OCI-LY7 (cell line): ENCODE results near the gene NRXN2. TPM values are rescaled to one million over a fixed set of nuclear protein-coding genes. Genes with fewer than 3 reads are reported as not detected.

ENCODE experiments used
- BruUV-seq: library from RNA; stranded (reverse); fragments of 400-500 nt; replicated peaks from 2 replicates; lab custom pipeline; 2021; lab: Mats Ljungman, UMichigan
- CTCF ChIA-PET: fragments of 300-600 bp; sonication (Branson Sonifier 250); formaldehyde crosslinking; loops from one replicate; lab custom pipeline; 2022; ENCODE audit warnings: antibody characterized with exemption; ENCODE audit not compliant: unreplicated experiment; lab: Charles Lee
- POLR2A ChIA-PET: fragments of 300-600 bp; sonication (Branson Sonifier 250); formaldehyde crosslinking; loops from one replicate; lab custom pipeline; 2022; ENCODE audit warnings: antibody characterized with exemption; lab: Charles Lee
- DNase-seq: peaks from one replicate; pipeline ENCODE4 v3.0.0-alpha.2; 2015; ENCODE audit warnings: low spot score
- H2AFZ ChIP-seq: fragments of 200-600 bp; sonication (generic), shearing (Covaris generic); 2 replicates; pipeline ENCODE4 v1.6.1; 2014; ENCODE audit warnings: mild to moderate bottlenecking, antibody characterized with exemption, low read length, moderate library complexity
- H3K27ac ChIP-seq: fragments of 200-600 bp; sonication (generic); 2 replicates; pipeline ENCODE4 v1.5.1; 2014; ENCODE audit warnings: mixed run types, low read depth, mild to moderate bottlenecking, moderate library complexity, low read length, inconsistent platforms; ENCODE audit not compliant: poor library complexity, severe bottlenecking
- H3K36me3 ChIP-seq: fragments of 200-600 bp; sonication (generic); 2 replicates; pipeline ENCODE4 v1.6.1; 2014; ENCODE audit warnings: mild to moderate bottlenecking, antibody characterized with exemption, low read length, moderate library complexity, mixed read lengths; ENCODE audit not compliant: insufficient read depth
- H3K4me1 ChIP-seq: fragments of 200-600 bp; sonication (generic); 2 replicates; pipeline ENCODE4 v1.5.1; 2014; ENCODE audit warnings: mild to moderate bottlenecking, low read length; ENCODE audit not compliant: insufficient read depth, poor library complexity, severe bottlenecking
- H3K4me2 ChIP-seq: fragments of 200-600 bp; sonication (generic); 2 replicates; pipeline ENCODE4 v1.6.1; 2014; ENCODE audit warnings: mild to moderate bottlenecking, low read length
- H3K4me3 ChIP-seq: fragments of 200-600 bp; sonication (generic); 2 replicates; pipeline ENCODE4 v1.5.1; 2014; ENCODE audit warnings: mild to moderate bottlenecking, low read depth, low read length; ENCODE audit not compliant: poor library complexity, severe bottlenecking
- H3K79me2 ChIP-seq: fragments of 200-600 bp; sonication (generic); 2 replicates; pipeline ENCODE4 v1.6.1; 2016; ENCODE audit warnings: low read depth, mild to moderate bottlenecking, low read length, moderate library complexity, mixed read lengths; ENCODE audit not compliant: insufficient read depth
- H3K9me2 ChIP-seq: fragments of 200-600 bp; sonication (generic); 2 replicates; pipeline ENCODE4 v1.6.1; 2016; ENCODE audit warnings: mild to moderate bottlenecking, low read length, mixed read lengths; ENCODE audit not compliant: insufficient read depth
- H3K9me3 ChIP-seq: fragments of 200-600 bp; sonication (generic); 2 replicates; pipeline ENCODE4 v1.6.1; 2014; ENCODE audit warnings: mild to moderate bottlenecking, mixed run types, low read length, mixed read lengths
- H4K20me1 ChIP-seq: fragments of 200-600 bp; sonication (generic); 2 replicates; pipeline ENCODE4 v1.6.1; 2014; ENCODE audit warnings: mild to moderate bottlenecking, antibody characterized with exemption, low read length, moderate library complexity, mixed read lengths; ENCODE audit not compliant: insufficient read depth
- EZH2phosphoT487 ChIP-seq: fragments of 200-600 bp; sonication (generic); IDR thresholded peaks from 2 replicates; pipeline ENCODE4 v1.6.1; 2018; ENCODE audit warnings: low read depth, borderline replicate concordance, mild to moderate bottlenecking, mixed run types, antibody characterized with exemption, low read length, moderate library complexity, mixed read lengths
- intact Hi-C: fragments of 100-400 bp; cut with micrococcal nuclease; formaldehyde crosslinking; loops from one replicate; pipeline ENCODE4 v1.10.0; 2022; ENCODE audit not compliant: unreplicated experiment
- total RNA-seq, 2 experiments: library from RNA; depleted of rRNA in 1 of 2; stranded (reverse); fragments of >200 nt in 1 of 2; shearing (Covaris generic) in 1 of 2; gene quantifications; 2 replicates each; pipeline ENCODE4 v1.2.3, GENCODE V29; 2014 to 2022
- TF ChIP-seq, protein P1 (sequence below): fragments of 200-600 bp; sonication (generic); conservative IDR thresholded peaks from 2 replicates; pipeline ENCODE4 v1.5.1; 2014; ENCODE audit warnings: mild to moderate bottlenecking, antibody characterized with exemption, low read length, moderate library complexity, mixed read lengths

Gene NRXN2
- total RNA-seq, 2 experiments from 2014 or later = 2.4 to 3.3 TPM

- intact Hi-C loops = loop anchor here (5.0 kb wide), 1 partner anchor 56 kb away; the partner anchor contains the start of gene RASGRP2
- Histone ChIP-seq H3K27ac (no peak overlapping the region), H3K4me1 (peaks cover 15% of the 10 kb centered on the region), H3K4me3 (no peak overlapping the region), H4K20me1 (no peaks in the 10 kb centered on the region), H3K79me2 (no peaks in the 10 kb centered on the region), H3K9me2 (no peaks in the 10 kb centered on the region), H3K4me2 (no peak overlapping the region), H3K36me3 (no peaks in the 10 kb centered on the region), H3K9me3 (no peaks in the 10 kb centered on the region), H2AFZ (no peak overlapping the region)
- ChIA-PET POLR2A (no interaction called here), CTCF (no interaction called here)
- TF ChIP-seq, protein P1, sequence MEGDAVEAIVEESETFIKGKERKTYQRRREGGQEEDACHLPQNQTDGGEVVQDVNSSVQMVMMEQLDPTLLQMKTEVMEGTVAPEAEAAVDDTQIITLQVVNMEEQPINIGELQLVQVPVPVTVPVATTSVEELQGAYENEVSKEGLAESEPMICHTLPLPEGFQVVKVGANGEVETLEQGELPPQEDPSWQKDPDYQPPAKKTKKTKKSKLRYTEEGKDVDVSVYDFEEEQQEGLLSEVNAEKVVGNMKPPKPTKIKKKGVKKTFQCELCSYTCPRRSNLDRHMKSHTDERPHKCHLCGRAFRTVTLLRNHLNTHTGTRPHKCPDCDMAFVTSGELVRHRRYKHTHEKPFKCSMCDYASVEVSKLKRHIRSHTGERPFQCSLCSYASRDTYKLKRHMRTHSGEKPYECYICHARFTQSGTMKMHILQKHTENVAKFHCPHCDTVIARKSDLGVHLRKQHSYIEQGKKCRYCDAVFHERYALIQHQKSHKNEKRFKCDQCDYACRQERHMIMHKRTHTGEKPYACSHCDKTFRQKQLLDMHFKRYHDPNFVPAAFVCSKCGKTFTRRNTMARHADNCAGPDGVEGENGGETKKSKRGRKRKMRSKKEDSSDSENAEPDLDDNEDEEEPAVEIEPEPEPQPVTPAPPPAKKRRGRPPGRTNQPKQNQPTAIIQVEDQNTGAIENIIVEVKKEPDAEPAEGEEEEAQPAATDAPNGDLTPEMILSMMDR = no peak
- no peak for TF ChIP-seq EZH2phosphoT487
- no peak for DNase-seq
- no TSS peak for BruUV-seq
Measured at GRCh38 chr11:64686466-64687170, 36.4 kb downstream of the NRXN2 start.

DNA sequence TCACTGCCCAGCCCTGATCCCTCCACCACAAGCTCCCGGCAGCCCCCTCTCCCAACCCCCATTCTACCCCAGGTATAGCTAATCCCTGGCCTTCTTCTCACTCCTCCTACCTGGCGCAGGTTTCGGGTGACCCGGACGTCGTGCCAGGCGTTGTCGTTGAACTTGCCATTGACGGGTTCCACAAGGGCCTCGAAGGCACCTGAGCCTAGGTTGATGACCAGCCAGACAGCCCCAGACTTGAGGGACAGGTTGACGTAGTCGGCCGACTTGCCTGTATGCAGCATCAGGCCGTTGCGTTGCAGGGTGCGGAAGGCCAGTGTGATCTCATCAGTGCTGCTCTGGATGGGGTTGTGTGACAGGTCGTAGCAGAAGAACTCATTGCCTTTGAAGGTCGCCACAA is 37.5 kb downstream of the NRXN2 start:
- DNase-seq = no peak
- Histone ChIP-seq H4K20me1 (no peaks in the 10 kb centered on the region), H3K9me2 (no peaks in the 10 kb centered on the region), H3K4me3 (no peak overlapping the region), H3K27ac (no peak overlapping the region), H3K79me2 (no peaks in the 10 kb centered on the region), H2AFZ (no peak overlapping the region), H3K36me3 (no peaks in the 10 kb centered on the region), H3K4me2 (no peak overlapping the region), H3K9me3 (no peaks in the 10 kb centered on the region), H3K4me1 (peaks cover 15% of the 10 kb centered on the region)
- CTCF ChIA-PET = no interaction called here
- BruUV-seq = no TSS peak
- intact Hi-C loops = loop anchor here (5.0 kb wide), 1 partner anchor 57 kb away; the partner anchor contains the start of gene RASGRP2
- POLR2A ChIA-PET = no interaction called here
- TF ChIP-seq, protein P1 = no peak
- TF ChIP-seq EZH2phosphoT487 = no peak

GRCh38 chr11:64684357-64684756 is 38.6 kb downstream of the NRXN2 start:
- BruUV-seq = no TSS peak
- ChIA-PET CTCF (no interaction called here), POLR2A (no interaction called here)
- Histone ChIP-seq H3K9me3 (no peaks in the 10 kb centered on the region), H3K9me2 (no peaks in the 10 kb centered on the region), H4K20me1 (no peaks in the 10 kb centered on the region), H2AFZ (no peak overlapping the region), H3K4me1 (peaks cover 11% of the 10 kb centered on the region), H3K4me2 (no peak overlapping the region), H3K79me2 (no peaks in the 10 kb centered on the region), H3K27ac (no peak overlapping the region), H3K4me3 (no peak overlapping the region), H3K36me3 (no peaks in the 10 kb centered on the region)
- DNase-seq = no peak
- TF ChIP-seq, protein P1 = no peak
- TF ChIP-seq EZH2phosphoT487 = no peak
- intact Hi-C loops = no loop called here
